Measurements from ENCODE around the gene DPH1.

The DPH1 gene

GRCh38 chr17:2023692-2024571, 6.0 kb upstream of the DPH1 start:
- peak overlapping the region; percentile 14; the same call in 1 of the 2 replicates for H3K27ac ChIP-seq
- TF ChIP-seq, protein P1, sequence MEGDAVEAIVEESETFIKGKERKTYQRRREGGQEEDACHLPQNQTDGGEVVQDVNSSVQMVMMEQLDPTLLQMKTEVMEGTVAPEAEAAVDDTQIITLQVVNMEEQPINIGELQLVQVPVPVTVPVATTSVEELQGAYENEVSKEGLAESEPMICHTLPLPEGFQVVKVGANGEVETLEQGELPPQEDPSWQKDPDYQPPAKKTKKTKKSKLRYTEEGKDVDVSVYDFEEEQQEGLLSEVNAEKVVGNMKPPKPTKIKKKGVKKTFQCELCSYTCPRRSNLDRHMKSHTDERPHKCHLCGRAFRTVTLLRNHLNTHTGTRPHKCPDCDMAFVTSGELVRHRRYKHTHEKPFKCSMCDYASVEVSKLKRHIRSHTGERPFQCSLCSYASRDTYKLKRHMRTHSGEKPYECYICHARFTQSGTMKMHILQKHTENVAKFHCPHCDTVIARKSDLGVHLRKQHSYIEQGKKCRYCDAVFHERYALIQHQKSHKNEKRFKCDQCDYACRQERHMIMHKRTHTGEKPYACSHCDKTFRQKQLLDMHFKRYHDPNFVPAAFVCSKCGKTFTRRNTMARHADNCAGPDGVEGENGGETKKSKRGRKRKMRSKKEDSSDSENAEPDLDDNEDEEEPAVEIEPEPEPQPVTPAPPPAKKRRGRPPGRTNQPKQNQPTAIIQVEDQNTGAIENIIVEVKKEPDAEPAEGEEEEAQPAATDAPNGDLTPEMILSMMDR (conservative IDR thresholded peaks at IDR 0.05), result no peak
- peak; percentile 15; the same call in 1 of the 2 replicates for TF ChIP-seq ZFX (IDR thresholded peaks at IDR 0.05)

DNA sequence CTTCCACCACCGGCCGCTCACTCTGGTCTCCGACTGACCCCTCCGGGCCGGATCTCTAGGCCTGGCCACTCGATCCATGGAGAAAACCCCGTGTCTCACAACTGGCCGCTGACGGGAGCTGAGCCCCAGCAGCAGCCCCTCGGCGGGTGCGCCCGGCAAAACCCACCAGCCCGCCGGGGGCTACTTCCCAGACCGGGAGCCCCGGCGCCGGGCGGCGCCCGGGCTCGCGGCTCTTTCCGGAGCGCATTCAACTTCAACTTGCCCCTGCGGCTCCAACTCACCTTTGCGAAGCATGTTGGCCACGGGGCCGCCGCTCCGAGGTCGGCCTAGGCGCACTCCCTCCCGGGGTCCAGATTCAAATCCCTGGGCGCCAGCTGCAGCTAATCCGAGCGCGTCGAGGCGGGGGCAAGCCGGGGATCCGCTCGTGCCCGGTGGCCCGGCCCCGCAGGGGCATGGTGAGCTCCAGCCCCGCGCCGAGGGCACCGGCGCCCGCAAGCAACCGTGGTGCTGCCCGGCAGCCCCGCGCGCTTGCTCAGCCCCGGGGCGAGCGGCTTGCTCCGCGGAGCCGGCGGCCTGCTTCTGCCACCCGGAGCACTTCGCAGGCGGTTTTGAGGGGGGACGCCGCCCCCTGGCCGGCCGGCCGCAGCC, 5.3 kb upstream of the DPH1 start:
- TF ChIP-seq, protein P1 (conservative IDR thresholded peaks at IDR 0.05), result no peak
- no peak for TF ChIP-seq ZFX (IDR thresholded peaks at IDR 0.05)
- peak overlapping the region; percentile 14 for H3K27ac ChIP-seq

DNA sequence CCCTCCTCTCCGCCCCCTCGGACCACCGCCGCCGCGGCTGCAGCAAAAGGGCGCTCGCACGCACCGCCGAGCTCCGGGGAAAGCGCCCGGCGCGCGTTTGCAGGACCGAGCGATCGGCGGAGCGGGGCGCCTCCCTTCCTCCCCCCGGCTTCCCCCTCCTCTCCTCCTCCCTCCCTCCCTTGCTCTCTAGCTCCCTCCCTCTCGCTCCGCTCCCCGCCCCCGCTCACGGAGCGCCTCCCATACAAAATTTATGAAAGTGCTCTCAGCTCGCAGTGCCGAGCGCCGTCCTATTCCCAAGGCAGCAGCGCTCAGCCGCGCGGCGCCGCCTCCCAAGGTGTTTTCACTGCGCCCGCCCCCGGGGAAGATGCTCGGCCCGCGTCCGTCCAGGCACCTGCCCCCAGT, 4.7 kb upstream of the DPH1 start, which contains the start of gene RTN4RL1:
TSS of gene RTN4RL1 (minus strand) at position 115 of the 402 bp plus-strand sequence. CDS start 469 bp downstream, outside the sequence.
- H3K27ac ChIP-seq, result peak within 1 kb of the TSS; percentile 14
- TF ChIP-seq, protein P1 (conservative IDR thresholded peaks at IDR 0.05), result no peak
- no peak for TF ChIP-seq ZFX (IDR thresholded peaks at IDR 0.05)

DNA sequence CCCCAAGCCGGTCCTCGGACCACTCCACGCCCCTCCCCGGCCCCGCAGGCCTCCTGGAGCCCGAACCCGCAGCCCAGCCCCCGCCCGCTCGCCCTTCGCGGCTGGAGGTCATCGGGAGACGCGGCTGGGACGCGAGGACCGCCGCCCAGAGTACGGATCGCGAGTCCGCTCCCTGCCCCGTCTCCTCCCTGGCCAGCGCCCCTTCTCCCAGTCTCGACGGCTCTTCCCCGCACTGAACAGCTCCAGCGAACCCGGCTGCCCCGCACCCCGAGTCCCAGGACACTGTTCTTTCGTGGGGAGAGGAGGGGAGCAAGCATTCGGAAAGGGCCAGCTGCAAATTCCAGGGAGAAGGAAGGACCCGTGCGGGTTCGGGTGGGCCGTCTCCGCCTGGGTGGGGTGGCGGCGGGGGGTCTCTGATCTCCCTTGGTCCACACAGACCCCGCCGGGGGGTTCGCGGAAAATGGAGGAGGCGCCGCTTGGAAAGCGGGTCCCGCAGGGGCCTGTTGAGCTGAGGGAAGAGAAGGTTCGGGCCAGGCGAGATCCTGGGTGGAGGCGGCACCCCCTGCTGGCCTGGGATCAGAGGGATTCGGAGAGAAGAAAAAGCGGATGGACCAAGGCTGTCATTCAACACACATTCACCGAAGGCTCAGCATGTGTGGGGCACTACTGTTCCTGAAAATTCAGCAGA, 4.2 kb upstream of the DPH1 start:
- TF ChIP-seq, protein P1 (conservative IDR thresholded peaks at IDR 0.05), result peak; percentile 83
- no peak for TF ChIP-seq ZFX (IDR thresholded peaks at IDR 0.05)
- H3K27ac ChIP-seq, result no peak overlapping the region; the same call in 1 of the 2 replicates

GRCh38 chr17:2027528-2028233, 2.3 kb upstream of the DPH1 start:
- no peak for TF ChIP-seq ZFX (IDR thresholded peaks at IDR 0.05)
- TF ChIP-seq, protein P1 (conservative IDR thresholded peaks at IDR 0.05), result no peak

DNA sequence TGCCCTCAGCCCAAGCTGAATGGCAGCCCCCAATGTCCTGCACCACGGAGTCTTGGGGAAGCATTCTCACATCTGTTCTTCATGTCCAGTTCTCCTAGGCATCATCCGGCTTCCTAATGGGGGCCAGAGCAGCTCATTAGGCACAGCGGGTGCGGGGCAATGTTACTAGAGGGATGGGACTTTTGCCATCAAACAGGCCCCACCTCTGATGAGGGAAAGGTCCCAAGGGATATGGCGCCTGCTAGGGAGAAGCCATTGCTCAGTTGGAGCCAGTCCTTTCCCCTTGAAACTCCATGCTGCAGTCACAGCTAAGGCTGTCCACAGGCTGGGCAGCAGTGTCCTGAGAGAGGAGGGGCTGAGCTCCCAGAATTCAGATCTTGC, 1.7 kb upstream of the DPH1 start:
- no peak overlapping the region for H3K27ac ChIP-seq

More at GRCh38 chr17:2027528-2028233, 2.3 kb upstream of the DPH1 start:
- H3K27ac ChIP-seq, result no peak overlapping the region

More for the DNA sequence above, 1.7 kb upstream of the DPH1 start:
- TF ChIP-seq, protein P1 (conservative IDR thresholded peaks at IDR 0.05), result no peak
- no peak for TF ChIP-seq ZFX (IDR thresholded peaks at IDR 0.05)

All from C4-2B (cell line).